Measurements from ENCODE around the gene MTHFD2. TPM values are rescaled to one million over a fixed set of nuclear protein-coding genes. Genes with fewer than 3 reads are reported as not detected.

MTHFD2 gene
- total RNA-seq, 1 experiment from 2014 or later, result 470 TPM

DNA sequence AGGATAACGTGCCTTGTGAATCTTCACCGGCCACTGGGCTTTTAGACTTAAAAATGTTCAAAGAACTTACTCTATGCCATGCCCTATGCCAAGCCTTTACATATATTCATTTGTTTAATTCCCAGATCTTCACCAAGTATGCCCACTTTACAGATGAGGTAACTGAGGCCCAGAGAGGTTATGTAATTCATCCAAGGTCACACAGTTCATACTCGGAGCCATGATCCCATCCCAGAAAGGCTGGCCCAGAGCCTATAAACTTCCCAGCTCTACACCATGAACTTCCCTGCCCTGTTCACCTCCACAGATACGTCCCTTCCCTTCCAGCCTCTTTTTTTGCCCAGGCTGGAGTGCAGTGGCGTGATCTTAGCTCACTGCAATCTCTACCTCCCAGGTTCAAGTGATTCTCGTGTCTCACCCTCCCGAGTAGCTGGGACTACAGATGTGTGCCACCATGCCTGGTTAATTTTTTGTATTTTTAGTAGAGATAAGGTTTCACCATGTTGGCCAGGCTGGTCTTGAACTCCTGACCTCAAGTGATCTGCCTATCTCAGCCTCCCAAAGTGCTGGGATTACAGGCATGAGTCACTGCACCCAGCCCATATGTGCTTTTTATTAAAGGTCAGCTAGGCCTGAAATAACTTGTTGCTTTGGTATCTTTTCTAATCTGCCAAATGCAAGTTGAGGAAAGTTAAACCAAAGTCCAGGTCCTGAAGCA is 44.1 kb downstream of the MTHFD2 start:
- H3K27ac Mint-ChIP-seq (ENCODE audit: unreplicated experiment), result no peak overlapping the region
- no peaks in the 10 kb centered on the region for H3K36me3 Mint-ChIP-seq (ENCODE audit: insufficient read depth, unreplicated experiment)
- no peaks in the 10 kb centered on the region for H3K4me1 ChIP-seq
- intact Hi-C loops (cut with micrococcal nuclease; ENCODE audit: unreplicated experiment), result no loop called here
- TF ChIP-seq, protein P1, sequence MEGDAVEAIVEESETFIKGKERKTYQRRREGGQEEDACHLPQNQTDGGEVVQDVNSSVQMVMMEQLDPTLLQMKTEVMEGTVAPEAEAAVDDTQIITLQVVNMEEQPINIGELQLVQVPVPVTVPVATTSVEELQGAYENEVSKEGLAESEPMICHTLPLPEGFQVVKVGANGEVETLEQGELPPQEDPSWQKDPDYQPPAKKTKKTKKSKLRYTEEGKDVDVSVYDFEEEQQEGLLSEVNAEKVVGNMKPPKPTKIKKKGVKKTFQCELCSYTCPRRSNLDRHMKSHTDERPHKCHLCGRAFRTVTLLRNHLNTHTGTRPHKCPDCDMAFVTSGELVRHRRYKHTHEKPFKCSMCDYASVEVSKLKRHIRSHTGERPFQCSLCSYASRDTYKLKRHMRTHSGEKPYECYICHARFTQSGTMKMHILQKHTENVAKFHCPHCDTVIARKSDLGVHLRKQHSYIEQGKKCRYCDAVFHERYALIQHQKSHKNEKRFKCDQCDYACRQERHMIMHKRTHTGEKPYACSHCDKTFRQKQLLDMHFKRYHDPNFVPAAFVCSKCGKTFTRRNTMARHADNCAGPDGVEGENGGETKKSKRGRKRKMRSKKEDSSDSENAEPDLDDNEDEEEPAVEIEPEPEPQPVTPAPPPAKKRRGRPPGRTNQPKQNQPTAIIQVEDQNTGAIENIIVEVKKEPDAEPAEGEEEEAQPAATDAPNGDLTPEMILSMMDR (IDR thresholded peaks at IDR 0.05; ENCODE audit: insufficient read depth in 1 of 2, low read depth in 1 of 2, low read length in 1 of 2, severe bottlenecking in 1 of 2, unreplicated experiment in 1 of 2), result no peak
- H3K36me3 ChIP-seq (ENCODE audit: control insufficient read depth, insufficient read depth, low read length), result no peaks in the 10 kb centered on the region; the same call in 1 of the 2 replicates
- H3K4me1 Mint-ChIP-seq (ENCODE audit: low read depth, unreplicated experiment), result no peaks in the 10 kb centered on the region
- DNase-seq, result no peak
- no TSS peak for BruUV-seq (replicated peaks)
- CTCF ChIA-PET, result no interaction called here
- POLR2A ChIA-PET, result no interaction called here
- H3K27me3 ChIP-seq (replicated peaks; ENCODE audit: control insufficient read depth, insufficient read depth, low read length), result no peaks in the 10 kb centered on the region
- no peaks in the 10 kb centered on the region for H3K9me3 ChIP-seq
- H3K4me3 ChIP-seq (ENCODE audit: low read depth, low read length), result no peak overlapping the region
- no peaks in the 10 kb centered on the region for H3K27me3 Mint-ChIP-seq (ENCODE audit: insufficient read depth, unreplicated experiment)
- H3K9me3 Mint-ChIP-seq (ENCODE audit: unreplicated experiment), result no peaks in the 10 kb centered on the region
- no peak overlapping the region for H3K4me3 Mint-ChIP-seq (ENCODE audit: unreplicated experiment)

DNA sequence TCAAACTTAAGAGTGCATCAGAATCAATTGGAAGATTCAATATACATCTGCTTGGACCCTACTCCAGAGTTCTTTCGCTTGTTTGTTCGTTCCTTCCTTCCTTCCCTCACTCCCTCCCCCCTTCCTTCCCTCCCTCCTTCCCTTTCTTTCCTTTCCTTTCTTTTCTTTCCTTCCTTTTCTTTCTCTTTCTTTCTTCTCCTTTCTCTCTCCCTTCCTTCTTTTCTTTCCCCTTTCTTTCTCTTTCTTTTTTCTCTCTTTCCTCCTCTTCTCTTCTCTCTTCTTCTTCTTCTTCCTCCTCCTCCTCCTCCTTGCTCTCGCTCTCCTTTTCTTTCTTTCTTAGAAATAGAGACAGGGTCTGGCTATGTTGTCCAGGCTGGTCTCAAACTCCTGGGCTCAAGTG is 45.9 kb downstream of the MTHFD2 start:
- no TSS peak for BruUV-seq (replicated peaks)

DNA sequence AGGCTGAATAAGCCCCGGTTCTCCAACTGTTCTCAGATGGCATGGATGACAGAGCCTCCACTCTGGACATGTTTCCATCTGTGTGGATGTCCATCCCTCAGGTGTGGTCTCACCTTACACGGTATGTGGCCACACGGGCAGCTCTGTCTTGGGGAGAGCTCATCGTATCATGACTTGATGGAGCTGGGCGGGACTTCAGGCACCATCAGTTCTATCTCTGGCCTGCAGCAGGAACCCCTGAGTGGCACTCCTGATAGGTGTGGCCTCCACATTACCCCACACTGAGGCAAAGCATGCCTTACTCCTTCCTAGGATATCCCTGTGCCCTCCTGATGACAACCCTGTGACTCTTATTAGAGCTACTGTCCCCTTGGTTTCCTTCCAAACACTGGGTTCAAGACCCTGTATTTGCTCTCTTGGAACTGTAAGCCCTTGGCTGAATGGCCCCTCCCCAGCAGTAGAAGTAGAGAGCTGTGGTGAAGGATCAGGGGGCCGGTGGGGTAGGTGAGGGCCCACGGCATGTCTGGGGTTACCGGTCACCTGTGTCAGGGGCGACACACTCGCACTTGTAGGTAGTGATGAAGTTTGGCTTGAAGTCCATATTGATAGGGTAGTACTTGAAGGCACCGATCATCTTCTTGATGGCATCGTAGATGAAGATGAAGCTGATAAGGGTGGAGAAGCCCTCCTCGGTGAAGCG is 48.2 kb downstream of the MTHFD2 start:
- TF ChIP-seq, protein P1 (IDR thresholded peaks at IDR 0.05; ENCODE audit: insufficient read depth in 1 of 2, low read depth in 1 of 2, low read length in 1 of 2, severe bottlenecking in 1 of 2, unreplicated experiment in 1 of 2), result no peak
- Mint-ChIP-seq H3K27me3 (ENCODE audit: insufficient read depth, unreplicated experiment) (no peaks in the 10 kb centered on the region), H3K27ac (ENCODE audit: unreplicated experiment) (no peak overlapping the region), H3K4me1 (ENCODE audit: low read depth, unreplicated experiment) (no peaks in the 10 kb centered on the region), H3K4me3 (ENCODE audit: unreplicated experiment) (no peak overlapping the region), H3K9me3 (ENCODE audit: unreplicated experiment) (no peaks in the 10 kb centered on the region), H3K36me3 (ENCODE audit: insufficient read depth, unreplicated experiment) (no peaks in the 10 kb centered on the region)
- POLR2A ChIA-PET, result no interaction called here
- Histone ChIP-seq H3K4me3 (ENCODE audit: low read depth, low read length) (no peak overlapping the region), H3K9me3 (no peaks in the 10 kb centered on the region), H3K4me1 (no peaks in the 10 kb centered on the region), H3K27me3 (replicated peaks; ENCODE audit: control insufficient read depth, insufficient read depth, low read length) (no peaks in the 10 kb centered on the region), H3K36me3 (ENCODE audit: control insufficient read depth, insufficient read depth, low read length) (no peaks in the 10 kb centered on the region; the same call in 1 of the 2 replicates)
- intact Hi-C loops (cut with micrococcal nuclease; ENCODE audit: unreplicated experiment), result no loop called here
- DNase-seq, result no peak
- no TSS peak for BruUV-seq (replicated peaks)
- CTCF ChIA-PET, result interaction anchor here (0.6 to 1.1 kb wide), 3 partner anchors 10 to 89 kb away, joined by 3 to 6 read pairs (median 4); no protein-coding TSS in a partner anchor

More for the DNA sequence above, 45.9 kb downstream of the MTHFD2 start:
- H3K27me3 ChIP-seq (replicated peaks; ENCODE audit: control insufficient read depth, insufficient read depth, low read length), result no peaks in the 10 kb centered on the region
- no peaks in the 10 kb centered on the region for H3K36me3 Mint-ChIP-seq (ENCODE audit: insufficient read depth, unreplicated experiment)
- H3K4me1 ChIP-seq, result no peaks in the 10 kb centered on the region
- no peaks in the 10 kb centered on the region for H3K4me1 Mint-ChIP-seq (ENCODE audit: low read depth, unreplicated experiment)
- ChIA-PET CTCF (no interaction called here), POLR2A (no interaction called here)
- H3K4me3 Mint-ChIP-seq (ENCODE audit: unreplicated experiment), result no peak overlapping the region
- no peaks in the 10 kb centered on the region; the same call in 1 of the 2 replicates for H3K36me3 ChIP-seq (ENCODE audit: control insufficient read depth, insufficient read depth, low read length)
- H3K27ac Mint-ChIP-seq (ENCODE audit: unreplicated experiment), result no peak overlapping the region
- no peaks in the 10 kb centered on the region for H3K9me3 Mint-ChIP-seq (ENCODE audit: unreplicated experiment)
- TF ChIP-seq, protein P1 (IDR thresholded peaks at IDR 0.05; ENCODE audit: insufficient read depth in 1 of 2, low read depth in 1 of 2, low read length in 1 of 2, severe bottlenecking in 1 of 2, unreplicated experiment in 1 of 2), result no peak
- no peak overlapping the region for H3K4me3 ChIP-seq (ENCODE audit: low read depth, low read length)
- intact Hi-C loops (cut with micrococcal nuclease; ENCODE audit: unreplicated experiment), result no loop called here
- DNase-seq, result no peak
- no peaks in the 10 kb centered on the region for H3K27me3 Mint-ChIP-seq (ENCODE audit: insufficient read depth, unreplicated experiment)
- H3K9me3 ChIP-seq, result no peaks in the 10 kb centered on the region

Measured in Caco-2 (cell line).